ENCODE measurements around the gene MKRN1.

DNA sequence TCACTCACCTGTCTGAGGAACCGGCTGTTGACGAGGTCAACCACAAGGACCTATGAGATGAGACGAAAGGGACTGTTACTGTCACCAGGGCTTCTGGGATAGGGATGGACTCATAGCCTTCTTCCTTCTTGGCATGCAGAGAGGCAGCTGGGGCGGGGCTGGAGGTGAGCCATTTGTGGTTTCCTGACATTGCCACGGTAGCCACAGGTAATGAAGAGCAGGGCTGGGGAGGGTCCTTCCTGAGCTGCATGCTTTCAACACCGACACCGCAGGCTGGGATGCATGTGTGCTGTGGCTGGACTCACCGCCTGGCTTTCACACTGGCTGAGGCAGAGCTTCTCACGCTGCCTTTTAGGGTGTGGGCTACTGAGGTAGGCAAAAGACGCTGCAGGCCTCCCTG, 46.4 kb upstream of the MKRN1 start:
- TF ChIP-seq, protein P1, sequence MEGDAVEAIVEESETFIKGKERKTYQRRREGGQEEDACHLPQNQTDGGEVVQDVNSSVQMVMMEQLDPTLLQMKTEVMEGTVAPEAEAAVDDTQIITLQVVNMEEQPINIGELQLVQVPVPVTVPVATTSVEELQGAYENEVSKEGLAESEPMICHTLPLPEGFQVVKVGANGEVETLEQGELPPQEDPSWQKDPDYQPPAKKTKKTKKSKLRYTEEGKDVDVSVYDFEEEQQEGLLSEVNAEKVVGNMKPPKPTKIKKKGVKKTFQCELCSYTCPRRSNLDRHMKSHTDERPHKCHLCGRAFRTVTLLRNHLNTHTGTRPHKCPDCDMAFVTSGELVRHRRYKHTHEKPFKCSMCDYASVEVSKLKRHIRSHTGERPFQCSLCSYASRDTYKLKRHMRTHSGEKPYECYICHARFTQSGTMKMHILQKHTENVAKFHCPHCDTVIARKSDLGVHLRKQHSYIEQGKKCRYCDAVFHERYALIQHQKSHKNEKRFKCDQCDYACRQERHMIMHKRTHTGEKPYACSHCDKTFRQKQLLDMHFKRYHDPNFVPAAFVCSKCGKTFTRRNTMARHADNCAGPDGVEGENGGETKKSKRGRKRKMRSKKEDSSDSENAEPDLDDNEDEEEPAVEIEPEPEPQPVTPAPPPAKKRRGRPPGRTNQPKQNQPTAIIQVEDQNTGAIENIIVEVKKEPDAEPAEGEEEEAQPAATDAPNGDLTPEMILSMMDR (optimal IDR thresholded peaks at IDR 0.05 in 1 of 3, IDR thresholded peaks at IDR 0.05 in 1 of 3, conservative IDR thresholded peaks at IDR 0.05 in 1 of 3; ENCODE audit: extremely low read depth in 1 of 3, insufficient read depth in 2 of 3, low read length in 3 of 3) = no peak
- no peak for TF ChIP-seq EZH2 (IDR thresholded peaks at IDR 0.05; ENCODE audit: low read length)
